IMR-90 (cell line): ENCODE measurements around the gene PDIA2. TPM values are rescaled to one million over a fixed set of nuclear protein-coding genes. Genes with fewer than 3 reads are reported as not detected.

Source experiments
- ATAC-seq: fragments of 200-7000 bp; cut with Tn5 transposase; 2 replicates; pipeline ENCODE4 v1.9.1; 2020; ENCODE audit warnings: low read depth, mild to moderate bottlenecking, moderate library complexity
- BruUV-seq: library from RNA; stranded (reverse); fragments of 400-500 nt; replicated peaks from 2 replicates; lab custom pipeline; 2021; lab: Mats Ljungman, UMichigan
- CTCF ChIA-PET: fragments of 300-600 bp; formaldehyde crosslinking; extraction: SDS; loops from one replicate; lab custom pipeline; 2021; ENCODE audit warnings: antibody characterized with exemption; lab: Yijun Ruan, JAX
- POLR2A ChIA-PET: fragments of 300-600 bp; sonication (Branson Sonifier 250); formaldehyde crosslinking; loops from one replicate; lab custom pipeline; 2022; ENCODE audit warnings: antibody characterized with exemption; ENCODE audit not compliant: unreplicated experiment; lab: Charles Lee
- DNase-seq: peaks from one replicate; pipeline ENCODE4 v3.0.0; 2013
- H2AFZ ChIP-seq: replicated peaks from 2 replicates; pipeline ENCODE3; 2013; ENCODE audit warnings: low read length, mild to moderate bottlenecking; ENCODE audit not compliant: poor library complexity
- H2AK5ac ChIP-seq: 2 replicates; pipeline ENCODE4 v1.6.1; 2013; ENCODE audit warnings: low read depth, low read length, inconsistent platforms
- H2AK9ac ChIP-seq: replicated peaks from 2 replicates; pipeline ENCODE3; 2013; ENCODE audit warnings: mild to moderate bottlenecking, low read depth, low read length, moderate library complexity; ENCODE audit not compliant: poor library complexity
- H2BK120ac ChIP-seq: 2 replicates; pipeline ENCODE4 v1.6.1; 2013; ENCODE audit warnings: low read depth, low read length, inconsistent platforms
- H2BK15ac ChIP-seq: 3 replicates; pipeline ENCODE4 v1.6.1; 2013; ENCODE audit warnings: low read depth, low read length, inconsistent platforms
- H2BK20ac ChIP-seq: 2 replicates; pipeline ENCODE4 v1.6.1; 2013; ENCODE audit warnings: low read depth, mild to moderate bottlenecking, inconsistent platforms, low read length, moderate library complexity
- H2BK5ac ChIP-seq: 2 replicates; pipeline ENCODE4 v1.6.1; 2013; ENCODE audit warnings: mild to moderate bottlenecking, low read depth, low read length, inconsistent platforms; ENCODE audit not compliant: poor library complexity, severe bottlenecking
- H3K14ac ChIP-seq: replicated peaks from 2 replicates; pipeline ENCODE4 v1.6.1; 2013; ENCODE audit warnings: low read depth, low read length, inconsistent platforms
- H3K18ac ChIP-seq: 2 replicates; pipeline ENCODE4 v1.6.1; 2013; ENCODE audit warnings: low read depth, low read length, control low read depth
- H3K23ac ChIP-seq: 2 replicates; pipeline ENCODE4 v1.6.1; 2013; ENCODE audit warnings: low read depth, low read length, inconsistent platforms
- H3K27ac ChIP-seq: 2 replicates; pipeline ENCODE4 v1.5.1; 2013; ENCODE audit warnings: mild to moderate bottlenecking, control low read depth, low read length; ENCODE audit not compliant: insufficient read depth
- H3K27me3 ChIP-seq: 2 replicates; pipeline ENCODE4 v1.6.1; 2013; ENCODE audit warnings: low read length; ENCODE audit not compliant: control insufficient read depth, insufficient read depth
- H3K36me3 ChIP-seq: 2 replicates; pipeline ENCODE4 v1.6.1; 2013; ENCODE audit warnings: low read length, mixed read lengths; ENCODE audit not compliant: control insufficient read depth, insufficient read depth
- H3K4ac ChIP-seq: 2 replicates; pipeline ENCODE4 v1.6.1; 2013; ENCODE audit warnings: low read depth, low read length, inconsistent platforms
- H3K4me1 ChIP-seq: 2 replicates; pipeline ENCODE4 v1.6.1; 2013; ENCODE audit warnings: low read length, mixed read lengths; ENCODE audit not compliant: control insufficient read depth, insufficient read depth
- H3K4me2 ChIP-seq: 2 replicates; pipeline ENCODE4 v1.6.1; 2013; ENCODE audit warnings: low read depth, mild to moderate bottlenecking, control low read depth, low read length, moderate library complexity
- H3K4me3 ChIP-seq: 2 replicates; pipeline ENCODE4 v1.5.1; 2013; ENCODE audit warnings: low read depth, mild to moderate bottlenecking, control low read depth, low read length, moderate library complexity; ENCODE audit not compliant: insufficient read depth
- H3K56ac ChIP-seq: 2 replicates; pipeline ENCODE4 v1.6.1; 2013; ENCODE audit warnings: low read length, inconsistent platforms; ENCODE audit not compliant: insufficient read depth; ENCODE audit errors: extremely low read depth
- H3K79me1 ChIP-seq, 2 experiments: 2 replicates each; pipeline ENCODE4 v1.6.1; 2013; ENCODE audit warnings: low read length in 2 of 2, inconsistent platforms in 1 of 2, low read depth in 1 of 2
- H3K9ac ChIP-seq: 2 replicates; pipeline ENCODE4 v1.6.1; 2013; ENCODE audit warnings: low read depth, low read length, control low read depth
- H3K9me1 ChIP-seq: 2 replicates; pipeline ENCODE4 v1.6.1; 2013; ENCODE audit warnings: low read length, inconsistent platforms; ENCODE audit not compliant: insufficient read depth
- H3K9me3 ChIP-seq: 2 replicates; pipeline ENCODE4 v1.6.1; 2013; ENCODE audit warnings: low read length; ENCODE audit not compliant: control insufficient read depth, insufficient read depth
- H4K20me1 ChIP-seq: 2 replicates; pipeline ENCODE4 v1.6.1; 2013; ENCODE audit warnings: low read length, inconsistent platforms; ENCODE audit not compliant: insufficient read depth
- H4K5ac ChIP-seq: 2 replicates; pipeline ENCODE4 v1.6.1; 2013; ENCODE audit warnings: mild to moderate bottlenecking, low read depth, low read length, control low read depth
- H4K8ac ChIP-seq, 2 experiments: 2 replicates each; pipeline ENCODE4 v1.6.1; 2013; ENCODE audit warnings: low read depth in 2 of 2, low read length in 2 of 2, control low read depth in 1 of 2, inconsistent platforms in 1 of 2
- H4K91ac ChIP-seq: 2 replicates; pipeline ENCODE4 v1.6.1; 2013; ENCODE audit warnings: low read depth, low read length, inconsistent platforms; ENCODE audit not compliant: insufficient read depth
- FOS ChIP-seq: fragments of 150-350 bp; IDR thresholded peaks from 2 replicates; pipeline ENCODE4 v1.6.1; 2016; ENCODE audit warnings: low read depth, low read length
- MAZ ChIP-seq: IDR thresholded peaks from 2 replicates; pipeline ENCODE4 v1.6.1; 2012; ENCODE audit warnings: low read depth, mild to moderate bottlenecking, low read length, improper control_type of control experiment, moderate library complexity, borderline replicate concordance
- NFE2L2 ChIP-seq: fragments of 150-350 bp; IDR thresholded peaks from 2 replicates; pipeline ENCODE4 v1.6.1; 2016; ENCODE audit warnings: low read depth, mild to moderate bottlenecking, low read length
- RCOR1 ChIP-seq: IDR thresholded peaks from 2 replicates; pipeline ENCODE4 v1.6.1; 2012; ENCODE audit warnings: mild to moderate bottlenecking, low read length, improper control_type of control experiment; ENCODE audit not compliant: insufficient replicate concordance
- WGBS, 2 experiments: methylation state at CpG; one replicate each; pipeline versions ENCODE4 v1.1.5 to v1.1.7; 2013; ENCODE audit warnings: missing lambda C conversion rate in 2 of 2; ENCODE audit not compliant: insufficient read length in 1 of 2; ENCODE audit errors: extremely low coverage in 2 of 2; 5-methylcytosine and 5-hydroxymethylcytosine counted together
- dilution Hi-C: fragments of 300-500 bp; cut with HindIII; formaldehyde crosslinking; loops from one replicate; pipeline ENCODE4 v1.14.3; 2018; ENCODE audit warnings: low sequenced_read_pairs; ENCODE audit not compliant: unreplicated experiment
- in situ Hi-C: fragments of 300-500 bp; cut with MboI; formaldehyde crosslinking; loops from 3 replicates; pipeline ENCODE4 v1.14.3; 2019; ENCODE audit warnings: low sequenced_read_pairs, inconsistent platforms, mixed read lengths
- intact Hi-C: fragments of 100-400 bp; cut with micrococcal nuclease; formaldehyde crosslinking; loops from 2 replicates; pipeline ENCODE4 v1.10.0; 2022
- polyA plus RNA-seq, 3 experiments: library from polyadenylated mRNA; depleted of rRNA; stranded (reverse); fragments of >200 nt; gene quantifications; 2 replicates each; pipeline ENCODE4 v1.2.3, GENCODE V29; 2012; ENCODE audit warnings: low replicate concordance in 1 of 3
- total RNA-seq: library from RNA; depleted of rRNA; stranded (reverse); fragments of >200 nt; gene quantifications from 2 replicates; pipeline ENCODE4 v1.2.3, GENCODE V29; 2012
- TF ChIP-seq, protein P1 (sequence below): conservative IDR thresholded peaks from 2 replicates; pipeline ENCODE4 v1.5.1; 2012; ENCODE audit warnings: mild to moderate bottlenecking, low read depth, low read length, improper control_type of control experiment

Gene PDIA2
- total and polyA plus RNA-seq, 2 of the 4 experiments (the other 2 are of a cell fraction), result 0.17 TPM; not detected in 1

DNA sequence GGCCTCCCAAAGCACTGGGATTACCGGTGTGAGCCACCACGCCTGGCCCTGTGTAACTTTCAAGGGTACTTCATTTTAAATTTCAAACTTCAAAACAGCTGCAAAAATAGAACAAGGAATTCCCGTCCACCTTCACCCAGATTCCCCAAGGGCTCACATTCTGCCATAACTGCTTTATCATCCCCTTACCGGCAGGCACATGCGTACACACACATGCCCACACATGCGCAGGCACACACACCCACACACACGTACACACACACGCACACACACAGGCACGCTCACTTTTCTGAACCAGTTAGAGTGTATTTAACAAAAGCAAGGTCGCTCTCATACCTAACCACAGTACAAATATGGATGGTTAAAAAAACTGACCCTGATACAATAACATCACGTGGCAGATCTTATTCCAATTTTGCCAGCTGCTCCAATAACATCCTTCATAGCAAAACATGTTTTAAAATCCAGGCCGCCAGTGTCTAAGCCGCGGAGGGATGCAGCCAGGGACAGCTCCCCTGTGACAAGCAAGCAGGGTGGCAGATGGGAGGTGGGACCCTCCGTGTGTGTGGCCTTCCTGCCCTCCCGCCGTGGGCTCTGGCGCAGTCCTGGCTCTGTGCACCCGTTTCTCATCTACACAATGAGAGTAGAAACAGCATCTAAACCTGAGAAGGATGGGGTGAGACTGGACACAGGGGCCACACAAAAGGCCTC lies 23.1 kb downstream of the PDIA2 start:
- dilution Hi-C loops, result no loop called here
- no peak overlapping the region for H3K18ac ChIP-seq
- H2AK5ac ChIP-seq, result no peak overlapping the region
- no peak overlapping the region for H3K4me3 ChIP-seq
- H3K56ac ChIP-seq, result no peak overlapping the region
- H3K4me1 ChIP-seq, result no peaks in the 10 kb centered on the region
- no peak overlapping the region for H2BK5ac ChIP-seq
- no peak overlapping the region for H4K91ac ChIP-seq
- no peak overlapping the region for H2BK15ac ChIP-seq
- DNase-seq (no peak), ATAC-seq (no peak)
- BruUV-seq, result no TSS peak
- no peak overlapping the region for H3K4ac ChIP-seq
- no peak overlapping the region for H4K8ac ChIP-seq
- ChIA-PET CTCF (no interaction called here), POLR2A (no interaction called here)
- 93% methylated on average over 6 of the region's 19 CpGs; no CpG with 5 or more reads in 1 of the 2 experiments for WGBS, 2 experiments
- peaks cover 0 to 21% of the 10 kb centered on the region in 2 experiments; a peak in 3 of 4 replicates for H3K79me1 ChIP-seq
- no peaks in the 10 kb centered on the region for H3K9me1 ChIP-seq
- no peak overlapping the region for H2AFZ ChIP-seq
- no peak overlapping the region for H3K23ac ChIP-seq
- TF ChIP-seq, protein P1, sequence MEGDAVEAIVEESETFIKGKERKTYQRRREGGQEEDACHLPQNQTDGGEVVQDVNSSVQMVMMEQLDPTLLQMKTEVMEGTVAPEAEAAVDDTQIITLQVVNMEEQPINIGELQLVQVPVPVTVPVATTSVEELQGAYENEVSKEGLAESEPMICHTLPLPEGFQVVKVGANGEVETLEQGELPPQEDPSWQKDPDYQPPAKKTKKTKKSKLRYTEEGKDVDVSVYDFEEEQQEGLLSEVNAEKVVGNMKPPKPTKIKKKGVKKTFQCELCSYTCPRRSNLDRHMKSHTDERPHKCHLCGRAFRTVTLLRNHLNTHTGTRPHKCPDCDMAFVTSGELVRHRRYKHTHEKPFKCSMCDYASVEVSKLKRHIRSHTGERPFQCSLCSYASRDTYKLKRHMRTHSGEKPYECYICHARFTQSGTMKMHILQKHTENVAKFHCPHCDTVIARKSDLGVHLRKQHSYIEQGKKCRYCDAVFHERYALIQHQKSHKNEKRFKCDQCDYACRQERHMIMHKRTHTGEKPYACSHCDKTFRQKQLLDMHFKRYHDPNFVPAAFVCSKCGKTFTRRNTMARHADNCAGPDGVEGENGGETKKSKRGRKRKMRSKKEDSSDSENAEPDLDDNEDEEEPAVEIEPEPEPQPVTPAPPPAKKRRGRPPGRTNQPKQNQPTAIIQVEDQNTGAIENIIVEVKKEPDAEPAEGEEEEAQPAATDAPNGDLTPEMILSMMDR, result no peak
- TF ChIP-seq FOS (no peak), NFE2L2 (no peak), RCOR1 (no peak), MAZ (no peak)
- no peak overlapping the region for H2BK20ac ChIP-seq
- H3K9me3 ChIP-seq, result no peaks in the 10 kb centered on the region
- intact Hi-C loops, result no loop called here
- H3K27me3 ChIP-seq, result no peaks in the 10 kb centered on the region
- in situ Hi-C loops, result no loop called here
- H4K5ac ChIP-seq, result no peak overlapping the region
- no peak overlapping the region for H3K4me2 ChIP-seq
- no peak overlapping the region for H3K27ac ChIP-seq
- H3K9ac ChIP-seq, result no peak overlapping the region
- no peak overlapping the region for H2AK9ac ChIP-seq
- no peak overlapping the region for H3K14ac ChIP-seq
- peaks cover 4% of the 10 kb centered on the region; the same call in 1 of the 2 replicates for H4K20me1 ChIP-seq
- no peak overlapping the region for H2BK120ac ChIP-seq
- peaks cover 38% of the 10 kb centered on the region for H3K36me3 ChIP-seq
